ENCODE data around the gene KIRREL3. TPM values are rescaled to one million over a fixed set of nuclear protein-coding genes. Genes with fewer than 3 reads are reported as not detected.

The KIRREL3 gene
- total RNA-seq, 2 donors from 2014 or later: 1.2 to 1.3 TPM

GRCh38 chr11:126452241-126453101 is 548.1 kb downstream of the KIRREL3 start:
- no peak for DNase-seq
- no peak for ATAC-seq
- intact Hi-C loops (cut with DNase I, micrococcal nuclease): no loop called here

- intact Hi-C loops (cut with DNase I, micrococcal nuclease): no loop called here
- ATAC-seq (no peak), DNase-seq (no peak)
These were observed 549.3 kb downstream of the KIRREL3 start for GRCh38 chr11:126451211-126451802.

- intact Hi-C loops (cut with DNase I, micrococcal nuclease): no loop called here
- ATAC-seq (no peak), DNase-seq (no peak)
These were observed 549.8 kb downstream of the KIRREL3 start for GRCh38 chr11:126450806-126451205.

- DNase-seq (no peak), ATAC-seq (no peak)
- intact Hi-C loops (cut with DNase I, micrococcal nuclease): no loop called here
These were observed 550.4 kb downstream of the KIRREL3 start for GRCh38 chr11:126450198-126450597.

GRCh38 chr11:126446581-126446980 is 554.0 kb downstream of the KIRREL3 start:
- DNase-seq: no peak
- ATAC-seq: no peak
- intact Hi-C loops (cut with DNase I, micrococcal nuclease): loop anchor here in 1 of 2 donors (10.0 kb wide), 1 partner anchor 548 kb away; no protein-coding TSS in a partner anchor

GRCh38 chr11:126444072-126444471 is 556.5 kb downstream of the KIRREL3 start:
- ATAC-seq (no peak), DNase-seq (no peak)
- intact Hi-C loops (cut with DNase I, micrococcal nuclease): loop anchor here in 1 of 2 donors (5.0 to 10.0 kb wide), 2 partner anchors 38 to 551 kb away; no protein-coding TSS in a partner anchor

- no peak for ATAC-seq
- DNase-seq: no peak
- intact Hi-C loops (cut with DNase I, micrococcal nuclease): loop anchor here in 1 of 2 donors (5.0 to 10.0 kb wide), 2 partner anchors 39 to 552 kb away; no protein-coding TSS in a partner anchor
These were observed 557.5 kb downstream of the KIRREL3 start for GRCh38 chr11:126443120-126443519.

GRCh38 chr11:126440792-126441514 is 559.6 kb downstream of the KIRREL3 start:
- intact Hi-C loops (cut with DNase I, micrococcal nuclease): loop anchor here in 1 of 2 donors (5.0 to 10.0 kb wide), 2 partner anchors 41 to 554 kb away; no protein-coding TSS in a partner anchor

GRCh38 chr11:126440276-126440675 is 560.3 kb downstream of the KIRREL3 start:
- intact Hi-C loops (cut with DNase I, micrococcal nuclease): loop anchor here in 1 of 2 donors (5.0 to 10.0 kb wide), 2 partner anchors 42 to 555 kb away; no protein-coding TSS in a partner anchor
- ATAC-seq: no peak
- no peak for DNase-seq

More at GRCh38 chr11:126440792-126441514, 559.6 kb downstream of the KIRREL3 start:
- peak; percentile 89 for ATAC-seq
- DNase-seq: peak; percentile 70 to 77

GRCh38 chr11:126438691-126439090 is 561.9 kb downstream of the KIRREL3 start:
- DNase-seq: no peak
- intact Hi-C loops (cut with DNase I, micrococcal nuclease): no loop called here
- ATAC-seq: no peak

- ATAC-seq (no peak), DNase-seq (no peak)
- intact Hi-C loops (cut with DNase I, micrococcal nuclease): no loop called here
These were observed 562.3 kb downstream of the KIRREL3 start for GRCh38 chr11:126438272-126438671.

GRCh38 chr11:126437731-126438130 is 562.8 kb downstream of the KIRREL3 start:
- no peak for DNase-seq
- no peak for ATAC-seq
- intact Hi-C loops (cut with DNase I, micrococcal nuclease): no loop called here

GRCh38 chr11:126436209-126436755 is 564.3 kb downstream of the KIRREL3 start:
- no peak for ATAC-seq
- DNase-seq: no peak
- intact Hi-C loops (cut with DNase I, micrococcal nuclease): no loop called here

- intact Hi-C loops (cut with DNase I, micrococcal nuclease): no loop called here
- no peak for ATAC-seq
- no peak for DNase-seq
These were observed 565.6 kb downstream of the KIRREL3 start for GRCh38 chr11:126434950-126435335.

GRCh38 chr11:126433989-126434949 is 566.3 kb downstream of the KIRREL3 start:
- DNase-seq: no peak
- no peak for ATAC-seq
- intact Hi-C loops (cut with DNase I, micrococcal nuclease): no loop called here

- intact Hi-C loops (cut with DNase I, micrococcal nuclease): no loop called here
- no peak for DNase-seq
- no peak for ATAC-seq
These were observed 567.2 kb downstream of the KIRREL3 start for GRCh38 chr11:126433244-126433846.

- no peak for DNase-seq
- intact Hi-C loops (cut with DNase I, micrococcal nuclease): no loop called here
- ATAC-seq: no peak
These were observed 568.0 kb downstream of the KIRREL3 start for GRCh38 chr11:126432525-126432924.

Data from left colon (tissue), 2 donors.